Panc1 (cell line): Measurements from ENCODE around the gene RIBC1.

Experiments
- POLR2AphosphoS5 ChIP-seq: IDR thresholded peaks from 2 replicates; pipeline ENCODE4 v1.6.1; 2012; ENCODE audit warnings: mild to moderate bottlenecking, low read depth, low read length, moderate library complexity
- SIN3A ChIP-seq: IDR thresholded peaks from 2 replicates; pipeline ENCODE4 v1.6.1; 2012; ENCODE audit warnings: low read depth, mild to moderate bottlenecking, low read length, moderate library complexity, borderline replicate concordance; ENCODE audit not compliant: insufficient read depth
- TCF7L2 ChIP-seq: IDR thresholded peaks from 2 replicates; pipeline ENCODE4 v1.6.1; 2011; ENCODE audit warnings: mild to moderate bottlenecking, low read depth, low read length, inconsistent platforms
- TF ChIP-seq, protein P1 (sequence below): fragments of 450-650 bp; IDR thresholded peaks from 2 replicates; pipeline ENCODE4 v1.5.1; 2017; ENCODE audit warnings: mild to moderate bottlenecking
- TF ChIP-seq, protein P2 (sequence below), 2 experiments: IDR thresholded peaks; 2 replicates each; pipeline ENCODE4 v1.6.1; 2011 to 2012; ENCODE audit warnings: low read depth in 2 of 2, control low read depth in 1 of 2, low read length in 1 of 2, mild to moderate bottlenecking in 1 of 2, moderate library complexity in 1 of 2; ENCODE audit not compliant: insufficient read depth in 1 of 2

DNA sequence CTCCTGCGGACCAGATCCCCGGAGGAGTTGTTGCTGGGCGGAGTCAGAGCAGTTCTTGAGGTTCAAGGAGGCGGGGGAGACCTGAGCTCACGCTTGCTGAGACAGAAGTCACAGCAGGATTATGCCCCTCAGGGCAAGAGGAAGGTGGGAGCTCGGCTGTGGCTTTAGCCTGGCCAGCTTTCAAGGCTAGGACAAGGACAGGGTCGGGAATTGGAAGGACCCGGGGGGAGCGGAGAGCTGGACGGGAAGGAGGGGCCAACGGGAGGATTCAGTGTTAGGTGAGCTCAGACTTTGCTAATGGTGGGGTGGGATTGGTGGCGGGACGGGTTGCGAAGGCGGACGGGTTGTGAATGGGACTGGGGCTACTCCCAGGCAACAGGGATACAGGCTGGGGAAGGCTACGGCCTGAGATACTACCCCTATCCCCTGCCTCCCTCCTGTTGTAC lies at the start of gene RIBC1:
- TF ChIP-seq, protein P1, sequence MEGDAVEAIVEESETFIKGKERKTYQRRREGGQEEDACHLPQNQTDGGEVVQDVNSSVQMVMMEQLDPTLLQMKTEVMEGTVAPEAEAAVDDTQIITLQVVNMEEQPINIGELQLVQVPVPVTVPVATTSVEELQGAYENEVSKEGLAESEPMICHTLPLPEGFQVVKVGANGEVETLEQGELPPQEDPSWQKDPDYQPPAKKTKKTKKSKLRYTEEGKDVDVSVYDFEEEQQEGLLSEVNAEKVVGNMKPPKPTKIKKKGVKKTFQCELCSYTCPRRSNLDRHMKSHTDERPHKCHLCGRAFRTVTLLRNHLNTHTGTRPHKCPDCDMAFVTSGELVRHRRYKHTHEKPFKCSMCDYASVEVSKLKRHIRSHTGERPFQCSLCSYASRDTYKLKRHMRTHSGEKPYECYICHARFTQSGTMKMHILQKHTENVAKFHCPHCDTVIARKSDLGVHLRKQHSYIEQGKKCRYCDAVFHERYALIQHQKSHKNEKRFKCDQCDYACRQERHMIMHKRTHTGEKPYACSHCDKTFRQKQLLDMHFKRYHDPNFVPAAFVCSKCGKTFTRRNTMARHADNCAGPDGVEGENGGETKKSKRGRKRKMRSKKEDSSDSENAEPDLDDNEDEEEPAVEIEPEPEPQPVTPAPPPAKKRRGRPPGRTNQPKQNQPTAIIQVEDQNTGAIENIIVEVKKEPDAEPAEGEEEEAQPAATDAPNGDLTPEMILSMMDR: no peak
- TF ChIP-seq TCF7L2: no peak
- no peak for TF ChIP-seq SIN3A
- TF ChIP-seq, protein P2, sequence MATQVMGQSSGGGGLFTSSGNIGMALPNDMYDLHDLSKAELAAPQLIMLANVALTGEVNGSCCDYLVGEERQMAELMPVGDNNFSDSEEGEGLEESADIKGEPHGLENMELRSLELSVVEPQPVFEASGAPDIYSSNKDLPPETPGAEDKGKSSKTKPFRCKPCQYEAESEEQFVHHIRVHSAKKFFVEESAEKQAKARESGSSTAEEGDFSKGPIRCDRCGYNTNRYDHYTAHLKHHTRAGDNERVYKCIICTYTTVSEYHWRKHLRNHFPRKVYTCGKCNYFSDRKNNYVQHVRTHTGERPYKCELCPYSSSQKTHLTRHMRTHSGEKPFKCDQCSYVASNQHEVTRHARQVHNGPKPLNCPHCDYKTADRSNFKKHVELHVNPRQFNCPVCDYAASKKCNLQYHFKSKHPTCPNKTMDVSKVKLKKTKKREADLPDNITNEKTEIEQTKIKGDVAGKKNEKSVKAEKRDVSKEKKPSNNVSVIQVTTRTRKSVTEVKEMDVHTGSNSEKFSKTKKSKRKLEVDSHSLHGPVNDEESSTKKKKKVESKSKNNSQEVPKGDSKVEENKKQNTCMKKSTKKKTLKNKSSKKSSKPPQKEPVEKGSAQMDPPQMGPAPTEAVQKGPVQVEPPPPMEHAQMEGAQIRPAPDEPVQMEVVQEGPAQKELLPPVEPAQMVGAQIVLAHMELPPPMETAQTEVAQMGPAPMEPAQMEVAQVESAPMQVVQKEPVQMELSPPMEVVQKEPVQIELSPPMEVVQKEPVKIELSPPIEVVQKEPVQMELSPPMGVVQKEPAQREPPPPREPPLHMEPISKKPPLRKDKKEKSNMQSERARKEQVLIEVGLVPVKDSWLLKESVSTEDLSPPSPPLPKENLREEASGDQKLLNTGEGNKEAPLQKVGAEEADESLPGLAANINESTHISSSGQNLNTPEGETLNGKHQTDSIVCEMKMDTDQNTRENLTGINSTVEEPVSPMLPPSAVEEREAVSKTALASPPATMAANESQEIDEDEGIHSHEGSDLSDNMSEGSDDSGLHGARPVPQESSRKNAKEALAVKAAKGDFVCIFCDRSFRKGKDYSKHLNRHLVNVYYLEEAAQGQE (IDR thresholded peaks at IDR 0.05; ENCODE audit: insufficient read depth in 1 of 2, low read depth in 2 of 2, low read length in 1 of 2): no peak
- TF ChIP-seq POLR2AphosphoS5: no peak
